Astrocyte (in vitro differentiated cells and primary cell): ENCODE measurements around the gene RASAL1. TPM values are rescaled to one million over a fixed set of nuclear protein-coding genes. Genes with fewer than 3 reads are reported as not detected.
A peak's percentile ranks its signal among the peaks of the same experiment; 100 is the strongest.
"Not testable (repeated sequence)": the region's sequence is repeated elsewhere in the genome, so short reads cannot be mapped to it uniquely, and the experiment has no call there.

Source experiments
- DNase-seq: peaks from one replicate; pipeline ENCODE4 v3.0.0-alpha.2; 2010; ENCODE audit warnings: low read depth
- FAIRE-seq: peaks from 2 replicates; lab custom pipeline; 2011; peaks lifted over from hg19 to GRCh38; lab: Jason Lieb, UNC
- H2AFZ ChIP-seq: 2 replicates; pipeline ENCODE4 v1.6.0; 2012; ENCODE audit warnings: low read depth, low read length, inconsistent platforms
- H3K27ac ChIP-seq: 2 replicates; pipeline ENCODE4 v1.5.1; 2011; ENCODE audit warnings: low read depth, low read length, inconsistent platforms
- H3K27me3 ChIP-seq: 2 replicates; pipeline ENCODE4 v1.6.0; 2011; ENCODE audit warnings: low read length, inconsistent platforms; ENCODE audit not compliant: insufficient read depth
- H3K36me3 ChIP-seq: 2 replicates; pipeline ENCODE4 v1.5.1; 2011; ENCODE audit warnings: low read length, inconsistent platforms; ENCODE audit not compliant: insufficient read depth
- H3K4me1 ChIP-seq: 2 replicates; pipeline ENCODE4 v1.5.1; 2011; ENCODE audit warnings: low read length, inconsistent platforms; ENCODE audit not compliant: insufficient read depth
- H3K4me2 ChIP-seq: 2 replicates; pipeline ENCODE4 v1.6.0; 2012; ENCODE audit warnings: low read length, inconsistent platforms
- H3K4me3 ChIP-seq: 2 replicates; pipeline ENCODE4 v1.5.1; 2011; ENCODE audit warnings: low read depth, mild to moderate bottlenecking, low read length, inconsistent platforms; ENCODE audit not compliant: insufficient read depth
- H3K79me2 ChIP-seq: 2 replicates; pipeline ENCODE4 v1.6.0; 2012; ENCODE audit warnings: mild to moderate bottlenecking, low read length, inconsistent platforms; ENCODE audit not compliant: insufficient read depth
- H3K9ac ChIP-seq: 2 replicates; pipeline ENCODE4 v1.6.0; 2012; ENCODE audit warnings: mild to moderate bottlenecking, low read length, inconsistent platforms
- H3K9me3 ChIP-seq: 2 replicates; pipeline ENCODE4 v1.5.1; 2012; ENCODE audit warnings: low read depth, mild to moderate bottlenecking, low read length, inconsistent platforms; ENCODE audit not compliant: insufficient read depth
- H4K20me1 ChIP-seq: 2 replicates; pipeline ENCODE4 v1.6.0; 2012; ENCODE audit warnings: low read length, inconsistent platforms; ENCODE audit not compliant: insufficient read depth
- H3K27ac Mint-ChIP-seq: one replicate; pipeline ENCODE4 v1.8.0; 2021; ENCODE audit warnings: mild to moderate bottlenecking, mixed read lengths; ENCODE audit not compliant: unreplicated experiment
- H3K27me3 Mint-ChIP-seq: one replicate; pipeline ENCODE4 v1.8.0; 2021; ENCODE audit warnings: low read depth, mixed read lengths; ENCODE audit not compliant: unreplicated experiment
- H3K36me3 Mint-ChIP-seq: one replicate; pipeline ENCODE4 v1.8.0; 2021; ENCODE audit warnings: low read depth, mixed read lengths; ENCODE audit not compliant: unreplicated experiment
- H3K4me1 Mint-ChIP-seq: one replicate; pipeline ENCODE4 v1.8.0; 2021; ENCODE audit warnings: low read depth, mixed read lengths; ENCODE audit not compliant: unreplicated experiment
- H3K4me3 Mint-ChIP-seq: one replicate; pipeline ENCODE4 v1.8.0; 2021; ENCODE audit warnings: mild to moderate bottlenecking, moderate library complexity, mixed read lengths; ENCODE audit not compliant: unreplicated experiment
- H3K9me3 Mint-ChIP-seq: one replicate; pipeline ENCODE4 v1.8.0; 2021; ENCODE audit warnings: mild to moderate bottlenecking, mixed read lengths; ENCODE audit not compliant: unreplicated experiment
- EZH2 ChIP-seq: IDR thresholded peaks from 2 replicates; pipeline ENCODE4 v1.6.1; 2012; ENCODE audit warnings: mild to moderate bottlenecking, low read length, inconsistent platforms; ENCODE audit not compliant: insufficient read depth
- total RNA-seq: library from RNA; stranded (reverse); gene quantifications from 2 replicates; pipeline ENCODE4 v1.2.1, GENCODE V29; 2021
- TF ChIP-seq, protein P1 (sequence below): IDR thresholded peaks from 2 replicates; pipeline ENCODE4 v1.5.1; 2011; ENCODE audit warnings: low read depth, mild to moderate bottlenecking, inconsistent platforms, low read length, moderate library complexity; ENCODE audit not compliant: insufficient read depth

RASAL1 gene
- total RNA-seq, 1 donor from 2014 or later, result 0.48 TPM

DNA sequence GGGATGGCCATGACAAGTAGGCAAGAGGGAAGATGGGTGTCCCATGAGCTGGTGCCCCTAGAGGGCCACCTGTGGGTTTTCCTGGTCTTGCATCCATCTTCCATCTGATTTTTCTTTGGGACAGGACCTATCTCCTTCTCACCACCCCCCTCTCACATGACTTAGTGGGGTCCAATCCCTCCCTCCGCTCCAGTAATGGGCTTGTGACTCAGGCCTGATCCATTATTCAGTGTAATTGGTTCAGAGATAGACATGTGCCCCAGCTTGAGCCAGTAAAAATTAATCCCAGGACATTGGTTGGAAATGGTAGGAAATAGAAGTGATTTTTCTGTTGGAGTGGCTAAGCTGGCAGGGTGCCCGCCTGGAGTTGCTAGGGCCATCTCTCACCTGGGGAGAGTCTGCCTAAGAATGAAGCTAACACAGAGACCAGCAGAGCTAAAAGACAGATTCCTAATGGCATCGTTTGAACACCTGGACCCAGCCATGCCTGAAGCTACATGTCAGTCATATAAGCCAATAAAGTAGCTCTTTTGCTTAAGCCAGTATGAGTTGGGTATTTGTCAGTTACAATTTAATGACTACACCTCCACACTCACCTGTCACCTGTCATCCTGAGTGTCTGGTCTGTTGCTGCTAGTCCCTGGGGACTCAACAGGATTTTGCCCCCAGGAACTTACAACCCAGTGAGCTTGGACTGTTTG, 14.7 kb downstream of the RASAL1 start:
- Mint-ChIP-seq H3K27ac (no peak overlapping the region), H3K4me3 (no peak overlapping the region), H3K9me3 (peaks cover 11% of the 10 kb centered on the region), H3K36me3 (no peaks in the 10 kb centered on the region), H3K27me3 (peaks cover 34% of the 10 kb centered on the region), H3K4me1 (no peaks in the 10 kb centered on the region)
- Histone ChIP-seq H3K4me1 (no peaks in the 10 kb centered on the region), H3K9ac (no peak overlapping the region), H2AFZ (no peak overlapping the region), H3K9me3 (no peaks in the 10 kb centered on the region), H3K36me3 (no peaks in the 10 kb centered on the region), H3K4me2 (no peak overlapping the region), H3K27me3 (no peaks in the 10 kb centered on the region), H4K20me1 (no peaks in the 10 kb centered on the region), H3K27ac (no peak overlapping the region), H3K79me2 (no peaks in the 10 kb centered on the region), H3K4me3 (no peak overlapping the region)
- DNase-seq (no peak), FAIRE-seq (no peak)
- no peak for TF ChIP-seq EZH2
- TF ChIP-seq, protein P1, sequence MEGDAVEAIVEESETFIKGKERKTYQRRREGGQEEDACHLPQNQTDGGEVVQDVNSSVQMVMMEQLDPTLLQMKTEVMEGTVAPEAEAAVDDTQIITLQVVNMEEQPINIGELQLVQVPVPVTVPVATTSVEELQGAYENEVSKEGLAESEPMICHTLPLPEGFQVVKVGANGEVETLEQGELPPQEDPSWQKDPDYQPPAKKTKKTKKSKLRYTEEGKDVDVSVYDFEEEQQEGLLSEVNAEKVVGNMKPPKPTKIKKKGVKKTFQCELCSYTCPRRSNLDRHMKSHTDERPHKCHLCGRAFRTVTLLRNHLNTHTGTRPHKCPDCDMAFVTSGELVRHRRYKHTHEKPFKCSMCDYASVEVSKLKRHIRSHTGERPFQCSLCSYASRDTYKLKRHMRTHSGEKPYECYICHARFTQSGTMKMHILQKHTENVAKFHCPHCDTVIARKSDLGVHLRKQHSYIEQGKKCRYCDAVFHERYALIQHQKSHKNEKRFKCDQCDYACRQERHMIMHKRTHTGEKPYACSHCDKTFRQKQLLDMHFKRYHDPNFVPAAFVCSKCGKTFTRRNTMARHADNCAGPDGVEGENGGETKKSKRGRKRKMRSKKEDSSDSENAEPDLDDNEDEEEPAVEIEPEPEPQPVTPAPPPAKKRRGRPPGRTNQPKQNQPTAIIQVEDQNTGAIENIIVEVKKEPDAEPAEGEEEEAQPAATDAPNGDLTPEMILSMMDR, result no peak

- Mint-ChIP-seq H3K4me1 (no peaks in the 10 kb centered on the region), H3K27ac (no peak overlapping the region), H3K36me3 (no peaks in the 10 kb centered on the region), H3K27me3 (peaks cover 34% of the 10 kb centered on the region), H3K9me3 (peaks cover 11% of the 10 kb centered on the region), H3K4me3 (no peak overlapping the region)
- Histone ChIP-seq H3K36me3 (no peaks in the 10 kb centered on the region), H3K4me3 (no peak overlapping the region), H3K9me3 (no peaks in the 10 kb centered on the region), H3K4me1 (no peaks in the 10 kb centered on the region), H3K27me3 (no peaks in the 10 kb centered on the region), H3K4me2 (no peak overlapping the region), H3K27ac (no peak overlapping the region), H2AFZ (no peak overlapping the region), H4K20me1 (no peaks in the 10 kb centered on the region), H3K9ac (no peak overlapping the region), H3K79me2 (no peaks in the 10 kb centered on the region)
- TF ChIP-seq EZH2, result no peak
- TF ChIP-seq, protein P1, result no peak
- FAIRE-seq (no peak), DNase-seq (no peak)
Observed at GRCh38 chr12:113119980-113120669, 15.4 kb downstream of the RASAL1 start.

DNA sequence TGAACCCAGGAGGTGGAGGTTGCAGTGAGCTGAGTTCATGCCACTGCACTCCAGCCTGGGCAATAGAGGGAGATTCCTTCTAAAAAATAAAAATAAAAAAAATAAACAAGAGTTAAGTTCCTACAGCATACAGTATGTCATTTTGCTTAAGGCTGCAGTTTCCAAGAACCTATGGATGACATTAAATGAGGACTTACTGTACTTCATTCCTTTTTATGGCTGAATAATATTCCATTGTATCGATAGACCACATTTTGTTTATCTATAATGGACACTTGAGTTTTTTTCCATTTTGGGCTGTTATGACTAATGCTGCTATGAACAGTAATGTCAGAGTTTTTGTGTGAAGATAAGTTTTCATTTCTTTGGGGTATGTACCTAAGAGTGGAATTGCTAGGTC, 17.4 kb downstream of the RASAL1 start:
- FAIRE-seq (no peak), DNase-seq (no peak)
- Histone ChIP-seq H3K4me3 (no peak overlapping the region), H2AFZ (no peak overlapping the region), H3K79me2 (no peaks in the 10 kb centered on the region), H3K27ac (no peak overlapping the region), H3K4me2 (no peak overlapping the region), H3K4me1 (no peaks in the 10 kb centered on the region), H3K36me3 (no peaks in the 10 kb centered on the region), H3K9me3 (no peaks in the 10 kb centered on the region), H3K9ac (no peak overlapping the region), H3K27me3 (no peaks in the 10 kb centered on the region), H4K20me1 (no peaks in the 10 kb centered on the region)
- TF ChIP-seq EZH2, result no peak
- TF ChIP-seq, protein P1, result no peak
- H3K36me3 Mint-ChIP-seq, result no peaks in the 10 kb centered on the region
- H3K9me3 Mint-ChIP-seq, result peaks cover 8% of the 10 kb centered on the region
- no peaks in the 10 kb centered on the region for H3K4me1 Mint-ChIP-seq
- peaks cover 41% of the 10 kb centered on the region for H3K27me3 Mint-ChIP-seq
- no peak overlapping the region for H3K27ac Mint-ChIP-seq
- no peak overlapping the region for H3K4me3 Mint-ChIP-seq

- not testable (repeated sequence) for H3K27me3 ChIP-seq, H3K36me3 Mint-ChIP-seq, H3K4me3 Mint-ChIP-seq, H3K27ac Mint-ChIP-seq, H3K4me3 ChIP-seq, FAIRE-seq, H3K79me2 ChIP-seq, H3K27ac ChIP-seq, H3K4me2 ChIP-seq, H2AFZ ChIP-seq, H3K4me1 ChIP-seq, H4K20me1 ChIP-seq, H3K4me1 Mint-ChIP-seq, H3K9me3 Mint-ChIP-seq, H3K9me3 ChIP-seq, H3K36me3 ChIP-seq, H3K9ac ChIP-seq
- H3K27me3 Mint-ChIP-seq, result peaks cover 42% of the 10 kb centered on the region
- DNase-seq, result peak; percentile 13
Observed at GRCh38 chr12:113117684-113118083, 17.9 kb downstream of the RASAL1 start.
